Measurements from ENCODE around the gene TMEM235. TPM values are rescaled to one million over a fixed set of nuclear protein-coding genes. Genes with fewer than 3 reads are reported as not detected.

Gene TMEM235
- total RNA-seq, 1 donor from 2014 or later = not detected

- H3K4me3 ChIP-seq (ENCODE audit: low read depth, low read length) = no peak overlapping the region
- DNase-seq (ENCODE audit: low read depth) (no peak), FAIRE-seq (no peak)
- no peaks in the 10 kb centered on the region for H3K36me3 ChIP-seq (ENCODE audit: control insufficient read depth, insufficient read depth, low read length)
- H3K27me3 ChIP-seq (ENCODE audit: control insufficient read depth, insufficient read depth, low read length) = peaks cover 4% of the 10 kb centered on the region
- TF ChIP-seq CTCF (IDR thresholded peaks at IDR 0.05; ENCODE audit: insufficient read depth, low read length, severe bottlenecking) = no peak
These were observed 49.9 kb downstream of the TMEM235 start for GRCh38 chr17:78281249-78281845.

- no peak for FAIRE-seq
- peaks cover 1% of the 10 kb centered on the region for H3K27me3 ChIP-seq (ENCODE audit: control insufficient read depth, insufficient read depth, low read length)
These were observed 52.7 kb downstream of the TMEM235 start for GRCh38 chr17:78284146-78284545.

GRCh38 chr17:78289004-78289403 is 57.6 kb downstream of the TMEM235 start:
- no peaks in the 10 kb centered on the region for H3K27me3 ChIP-seq (ENCODE audit: control insufficient read depth, insufficient read depth, low read length)
- no peak for TF ChIP-seq CTCF (IDR thresholded peaks at IDR 0.05; ENCODE audit: insufficient read depth, low read length, severe bottlenecking)
- DNase-seq (ENCODE audit: low read depth) (no peak), FAIRE-seq (no peak)
- H3K36me3 ChIP-seq (ENCODE audit: control insufficient read depth, insufficient read depth, low read length) = no peaks in the 10 kb centered on the region
- H3K4me3 ChIP-seq (ENCODE audit: low read depth, low read length) = no peak overlapping the region

More at GRCh38 chr17:78284146-78284545, 52.7 kb downstream of the TMEM235 start:
- DNase-seq (ENCODE audit: low read depth) = no peak
- H3K36me3 ChIP-seq (ENCODE audit: control insufficient read depth, insufficient read depth, low read length) = no peaks in the 10 kb centered on the region
- TF ChIP-seq CTCF (IDR thresholded peaks at IDR 0.05; ENCODE audit: insufficient read depth, low read length, severe bottlenecking) = no peak
- H3K4me3 ChIP-seq (ENCODE audit: low read depth, low read length) = no peak overlapping the region

- DNase-seq (ENCODE audit: low read depth) (peak; percentile 78), FAIRE-seq (no peak)
- TF ChIP-seq CTCF (IDR thresholded peaks at IDR 0.05; ENCODE audit: insufficient read depth, low read length, severe bottlenecking) = peak; percentile 94
- no peaks in the 10 kb centered on the region for H3K27me3 ChIP-seq (ENCODE audit: control insufficient read depth, insufficient read depth, low read length)
- no peaks in the 10 kb centered on the region for H3K36me3 ChIP-seq (ENCODE audit: control insufficient read depth, insufficient read depth, low read length)
- H3K4me3 ChIP-seq (ENCODE audit: low read depth, low read length) = no peak overlapping the region
These were observed 58.5 kb downstream of the TMEM235 start for GRCh38 chr17:78289802-78290363.

Other genes with a start within 250 kb of the TMEM235 start
- 42.9 and 51.7 TPM in 2 replicates for gene TMC6, start 102.9 kb upstream of the TMEM235 start, total RNA-seq
- under 0.01 TPM in 1 of 2 replicates, not detected in the other for gene TMC8, start 100.9 kb upstream of the TMEM235 start, total RNA-seq
- gene C17orf99, start 85.2 kb upstream of the TMEM235 start, total RNA-seq = 0.13 TPM in 1 of 2 replicates, not detected in the other
- gene SYNGR2, start 63.0 kb upstream of the TMEM235 start, total RNA-seq = 41.9 and 51.0 TPM in 2 replicates
- 0.79 and 2.9 TPM in 2 replicates for gene TK1, start 44.6 kb upstream of the TMEM235 start, total RNA-seq
- 13.2 and 32.1 TPM in 2 replicates for gene AFMID, start 44.3 kb upstream of the TMEM235 start, total RNA-seq
- gene BIRC5, start 17.4 kb upstream of the TMEM235 start, total RNA-seq = 0.53 and 3.1 TPM in 2 replicates
- 10.0 and 13.7 TPM in 2 replicates for gene SOCS3, start 128.4 kb downstream of the TMEM235 start, total RNA-seq
- gene PGS1, start 147.0 kb downstream of the TMEM235 start, total RNA-seq = 22.5 and 25.8 TPM in 2 replicates